OCI-LY7 (cell line): ENCODE results near the gene PLAAT2.

Experiments used
- EZH2phosphoT487 ChIP-seq: fragments of 200-600 bp; sonication (generic); IDR thresholded peaks from 2 replicates; pipeline ENCODE4 v1.6.1; 2018; ENCODE audit warnings: low read depth, borderline replicate concordance, mild to moderate bottlenecking, mixed run types, antibody characterized with exemption, low read length, moderate library complexity, mixed read lengths
- TF ChIP-seq, protein P1 (sequence below): fragments of 200-600 bp; sonication (generic); conservative IDR thresholded peaks from 2 replicates; pipeline ENCODE4 v1.5.1; 2014; ENCODE audit warnings: mild to moderate bottlenecking, antibody characterized with exemption, low read length, moderate library complexity, mixed read lengths

- TF ChIP-seq, protein P1, sequence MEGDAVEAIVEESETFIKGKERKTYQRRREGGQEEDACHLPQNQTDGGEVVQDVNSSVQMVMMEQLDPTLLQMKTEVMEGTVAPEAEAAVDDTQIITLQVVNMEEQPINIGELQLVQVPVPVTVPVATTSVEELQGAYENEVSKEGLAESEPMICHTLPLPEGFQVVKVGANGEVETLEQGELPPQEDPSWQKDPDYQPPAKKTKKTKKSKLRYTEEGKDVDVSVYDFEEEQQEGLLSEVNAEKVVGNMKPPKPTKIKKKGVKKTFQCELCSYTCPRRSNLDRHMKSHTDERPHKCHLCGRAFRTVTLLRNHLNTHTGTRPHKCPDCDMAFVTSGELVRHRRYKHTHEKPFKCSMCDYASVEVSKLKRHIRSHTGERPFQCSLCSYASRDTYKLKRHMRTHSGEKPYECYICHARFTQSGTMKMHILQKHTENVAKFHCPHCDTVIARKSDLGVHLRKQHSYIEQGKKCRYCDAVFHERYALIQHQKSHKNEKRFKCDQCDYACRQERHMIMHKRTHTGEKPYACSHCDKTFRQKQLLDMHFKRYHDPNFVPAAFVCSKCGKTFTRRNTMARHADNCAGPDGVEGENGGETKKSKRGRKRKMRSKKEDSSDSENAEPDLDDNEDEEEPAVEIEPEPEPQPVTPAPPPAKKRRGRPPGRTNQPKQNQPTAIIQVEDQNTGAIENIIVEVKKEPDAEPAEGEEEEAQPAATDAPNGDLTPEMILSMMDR: no peak
- TF ChIP-seq EZH2phosphoT487: no peak
Observed at GRCh38 chr11:63532799-63533475, 30.2 kb downstream of the PLAAT2 start.
